K562 (cell line): Measurements from ENCODE around the gene DNAAF2. TPM values are rescaled to one million over a fixed set of nuclear protein-coding genes. Genes with fewer than 3 reads are reported as not detected.
A peak's percentile ranks its signal among the peaks of the same experiment; 100 is the strongest.

ENCODE experiments used
- AFF1 ChIP-seq, 2 experiments: fragments of 450-650 bp; IDR thresholded peaks; 2 replicates each; pipeline ENCODE4 v1.6.1; 2018; ENCODE audit warnings: mild to moderate bottlenecking in 2 of 2, low read depth in 1 of 2; ENCODE audit not compliant: partially characterized antibody in 2 of 2
- BCOR ChIP-seq: fragments of 450-650 bp; IDR thresholded peaks from 2 replicates; pipeline ENCODE4 v1.6.1; 2016
- CHAMP1 ChIP-seq: fragments of 450-650 bp; IDR thresholded peaks from 2 replicates; pipeline ENCODE4 v1.6.1; 2016; ENCODE audit warnings: mild to moderate bottlenecking
- DMBX1 ChIP-seq: fragments of 250-450 bp; sonication (Bioruptor Pico); IDR thresholded peaks from 2 replicates; pipeline ENCODE4 v1.8.0; 2022; ENCODE audit warnings: inconsistent platforms, mild to moderate bottlenecking, moderate library complexity, borderline replicate concordance
- DNMT1 ChIP-seq: fragments of 450-650 bp; IDR thresholded peaks from 2 replicates; pipeline ENCODE4 v1.6.1; 2016; ENCODE audit warnings: antibody characterized with exemption, mild to moderate bottlenecking
- LEF1 ChIP-seq: fragments of 450-650 bp; IDR thresholded peaks from 2 replicates; pipeline ENCODE4 v1.6.1; 2016; ENCODE audit warnings: mild to moderate bottlenecking
- MIER1 ChIP-seq: fragments of 450-650 bp; IDR thresholded peaks from 2 replicates; pipeline ENCODE4 v1.6.1; 2016; ENCODE audit warnings: antibody characterized with exemption, mild to moderate bottlenecking, low read depth
- POLR2H ChIP-seq: IDR thresholded peaks from 2 replicates; pipeline ENCODE4 v1.6.1; 2016; ENCODE audit warnings: missing genetic modification characterization, low read depth, mild to moderate bottlenecking, control low read depth, missing compliant biosample characterization, moderate library complexity
- PURB ChIP-seq: sonication (generic); formaldehyde crosslinking; IDR thresholded peaks from 2 replicates; pipeline ENCODE4 v1.9.0; 2021; ENCODE audit warnings: low read depth, mild to moderate bottlenecking, missing genetic modification reagents
- TEAD2 ChIP-seq: fragments of 450-650 bp; IDR thresholded peaks from 2 replicates; pipeline ENCODE4 v1.6.1; 2016; ENCODE audit warnings: missing genetic modification characterization, control low read depth, missing compliant biosample characterization
- THRB ChIP-seq: fragments of 450-650 bp; formaldehyde crosslinking; conservative IDR thresholded peaks from 2 replicates; pipeline ENCODE4 v1.4.0; 2022; ENCODE audit warnings: mild to moderate bottlenecking, missing genetic modification characterization
- TRIM25 ChIP-seq: fragments of 450-650 bp; IDR thresholded peaks from 2 replicates; pipeline ENCODE4 v1.7.0; 2016; ENCODE audit warnings: borderline replicate concordance
- ZBTB8A ChIP-seq: fragments of 450-650 bp; IDR thresholded peaks from 2 replicates; pipeline ENCODE4 v1.6.1; 2018; ENCODE audit warnings: mild to moderate bottlenecking, moderate library complexity; ENCODE audit not compliant: partially characterized antibody
- ZNF253 ChIP-seq: fragments of 250-450 bp; sonication (Bioruptor Pico); conservative IDR thresholded peaks from 2 replicates; pipeline ENCODE4 v1.6.1; 2021; ENCODE audit warnings: mild to moderate bottlenecking
- ZNF3 ChIP-seq: fragments of 250-450 bp; sonication (Bioruptor Pico); IDR thresholded peaks from 2 replicates; pipeline ENCODE4 v1.5.0; 2021; ENCODE audit warnings: mild to moderate bottlenecking, moderate library complexity
- ZNF707 ChIP-seq: fragments of 250-450 bp; sonication (Bioruptor Pico); conservative IDR thresholded peaks from 2 replicates; pipeline ENCODE4 v1.8.0; 2022; ENCODE audit warnings: inconsistent platforms, mild to moderate bottlenecking, moderate library complexity
- ZNF764 ChIP-seq: fragments of 250-450 bp; sonication (Bioruptor Pico); IDR thresholded peaks from 2 replicates; pipeline ENCODE4 v1.4.0; 2020; ENCODE audit warnings: low read depth, mild to moderate bottlenecking, moderate library complexity
- ZNF778 ChIP-seq: fragments of 450-650 bp; formaldehyde crosslinking; IDR thresholded peaks from 2 replicates; pipeline ENCODE4 v1.4.0; 2020; ENCODE audit warnings: mild to moderate bottlenecking, moderate library complexity
- polyA plus RNA-seq, 8 experiments: library from polyadenylated mRNA; depleted of rRNA in 4 of 8; stranded (reverse) in 5 of 8; unstranded in 3 of 8; fragments of >200 nt; fragmentation: Nextera tagmentation in 2 of 8; fragmentation: Illumina TruSeq in 1 of 8; extraction: Ambion mirVana in 2 of 8; extraction: Trizol in 1 of 8; gene quantifications; 2 replicates each; pipeline versions ENCODE4 v1.2.1 to v1.2.3, GENCODE V29; 2011 to 2014; ENCODE audit warnings: inconsistent platforms in 1 of 8, missing spikeins in 1 of 8
- total RNA-seq, 7 experiments: library from RNA; depleted of rRNA in 6 of 7; stranded (reverse); fragments of >200 nt in 6 of 7; fragmentation: Illumina TruSeq in 2 of 7; extraction: Trizol in 2 of 7; gene quantifications; 2 replicates each; pipeline versions ENCODE4 v1.2.1 to v1.2.3, GENCODE V29; 2011 to 2021; ENCODE audit warnings: low replicate concordance in 1 of 7

The DNAAF2 gene
- total and polyA plus RNA-seq, 9 of the 15 experiments (the other 6 are each of a cell fraction or from before 2014, with no cell fraction given): 2.4 to 14.6 (median 11.1) TPM

- TF ChIP-seq TRIM25 (no peak), ZBTB8A (no peak), ZNF707 (CRISPR knock-in tag) (no peak), THRB (CRISPR knock-in tag) (no peak), MIER1 (no peak), POLR2H (peak; percentile 45; the same call in 1 of the 2 replicates), PURB (CRISPR knock-in tag) (no peak), TEAD2 (tag) (no peak), DMBX1 (no peak), ZNF3 (no peak), AFF1 (IDR thresholded peaks at IDR 0.05; ENCODE audit: low read depth in 1 of 2, partially characterized antibody in 2 of 2) (peak in 1 of 2 experiments; percentile 41), CHAMP1 (no peak), DNMT1 (no peak), ZNF764 (CRISPR knock-in tag) (no peak), ZNF778 (CRISPR knock-in tag) (no peak), BCOR (no peak), LEF1 (no peak), ZNF253 (CRISPR knock-in tag) (no peak)
Measured at GRCh38 chr14:49633640-49634546, 1.2 kb downstream of the DNAAF2 start (continued).
